SK-N-SH treated with all-trans-retinoic acid at 6 μM for 48 hours (cell line): Measurements from ENCODE around the gene GPX3.

Source experiments
- ARNTL ChIP-seq: fragments of 450-650 bp; formaldehyde crosslinking; IDR thresholded peaks from 2 replicates; pipeline ENCODE4 v1.5.0; 2020; ENCODE audit warnings: low read depth, mild to moderate bottlenecking, moderate library complexity, borderline replicate concordance
- BACH2 ChIP-seq: fragments of 250-450 bp; sonication (Bioruptor Pico); IDR thresholded peaks from 2 replicates; pipeline ENCODE4 v1.9.0; 2021; ENCODE audit warnings: mild to moderate bottlenecking, borderline replicate concordance
- ESRRG ChIP-seq: fragments of 250-450 bp; sonication (Bioruptor Pico); IDR thresholded peaks from 2 replicates; pipeline ENCODE4 v1.6.1; 2021; ENCODE audit warnings: mild to moderate bottlenecking
- GLIS3 ChIP-seq: fragments of 250-450 bp; sonication (Bioruptor Pico); IDR thresholded peaks from 2 replicates; pipeline ENCODE4 v1.5.0; 2020; ENCODE audit warnings: mild to moderate bottlenecking, moderate library complexity
- ISL1 ChIP-seq: fragments of 250-450 bp; sonication (Bioruptor Pico); IDR thresholded peaks from 2 replicates; pipeline ENCODE4 v2.1.2; 2022; ENCODE audit warnings: mild to moderate bottlenecking, moderate library complexity
- OSR1 ChIP-seq: fragments of 250-450 bp; sonication (Bioruptor Pico); IDR thresholded peaks from 2 replicates; pipeline ENCODE4 v1.8.0; 2022; ENCODE audit warnings: moderate library complexity, mild to moderate bottlenecking, inconsistent platforms
- PPARA ChIP-seq: fragments of 250-450 bp; sonication (Bioruptor Pico); IDR thresholded peaks from 2 replicates; pipeline ENCODE4 v1.5.0; 2020; ENCODE audit warnings: mild to moderate bottlenecking, borderline replicate concordance
- TCF4 ChIP-seq: fragments of 250-450 bp; sonication (Bioruptor Pico); IDR thresholded peaks from 2 replicates; pipeline ENCODE4 v1.8.0; 2021; ENCODE audit warnings: mild to moderate bottlenecking, moderate library complexity, borderline replicate concordance
- ZFP3 ChIP-seq: fragments of 250-450 bp; sonication (Bioruptor Pico); IDR thresholded peaks from 2 replicates; pipeline ENCODE4 v1.5.0; 2020; ENCODE audit warnings: mild to moderate bottlenecking, moderate library complexity
- ZFP30 ChIP-seq: fragments of 450-650 bp; formaldehyde crosslinking; IDR thresholded peaks from 2 replicates; pipeline ENCODE4 v1.5.0; 2022; ENCODE audit warnings: mild to moderate bottlenecking, moderate library complexity
- ZNF8 ChIP-seq: fragments of 450-650 bp; formaldehyde crosslinking; IDR thresholded peaks from 2 replicates; pipeline ENCODE4 v1.5.0; 2020; ENCODE audit warnings: mild to moderate bottlenecking, moderate library complexity
- TF ChIP-seq, protein P1 (sequence below): fragments of 250-450 bp; sonication (Bioruptor Pico); IDR thresholded peaks from 2 replicates; pipeline ENCODE4 v1.8.0; 2020; ENCODE audit warnings: mild to moderate bottlenecking, moderate library complexity, borderline replicate concordance
- TF ChIP-seq, protein P2 (sequence below): fragments of 250-450 bp; sonication (Bioruptor Pico); IDR thresholded peaks from 2 replicates; pipeline ENCODE4 v1.5.1; 2020; ENCODE audit warnings: low read depth, mild to moderate bottlenecking, moderate library complexity
- TF ChIP-seq, protein P3 (sequence below): fragments of 250-450 bp; sonication (Bioruptor Pico); IDR thresholded peaks from 2 replicates; pipeline ENCODE4 v1.5.0; 2020; ENCODE audit warnings: mild to moderate bottlenecking, moderate library complexity

DNA sequence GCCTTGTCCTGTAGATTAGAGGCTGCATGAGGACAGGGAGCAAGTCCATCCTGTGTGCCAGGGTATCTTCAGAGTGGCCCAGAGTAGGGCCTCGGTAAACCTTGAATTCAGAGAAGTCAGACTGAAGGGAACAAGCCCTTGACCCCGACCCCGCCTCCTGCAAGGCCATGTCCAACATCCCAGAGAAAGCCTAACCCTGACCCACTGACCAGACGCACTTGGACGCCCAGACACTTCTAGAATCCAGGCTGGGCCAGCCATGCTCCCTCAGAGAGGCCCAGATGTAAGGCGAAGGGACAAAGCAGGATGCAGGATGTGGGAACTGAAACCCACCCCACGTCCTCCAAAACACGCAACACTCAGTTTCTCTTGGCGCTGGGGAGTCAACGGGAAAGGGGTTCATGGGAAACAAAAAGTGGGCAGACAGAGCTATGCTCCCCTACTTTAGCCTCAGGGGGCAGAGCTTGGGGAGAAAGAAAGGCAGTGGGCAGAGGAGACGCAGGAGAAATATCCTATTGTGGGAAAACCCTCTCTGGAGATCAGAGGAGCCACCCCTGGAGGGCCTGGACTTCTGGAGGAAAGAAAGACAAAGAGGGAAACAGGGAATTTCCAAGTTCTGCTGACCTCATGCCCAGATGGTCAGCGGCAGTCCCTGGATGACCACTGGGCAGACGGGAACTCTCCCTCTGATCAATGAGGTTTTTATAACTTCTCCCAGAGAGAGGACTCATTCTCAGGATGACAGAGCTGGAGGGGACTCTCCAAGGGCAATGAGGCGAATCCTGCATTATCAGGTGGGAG lies 47.4 kb downstream of the GPX3 start:
- TF ChIP-seq, protein P1, sequence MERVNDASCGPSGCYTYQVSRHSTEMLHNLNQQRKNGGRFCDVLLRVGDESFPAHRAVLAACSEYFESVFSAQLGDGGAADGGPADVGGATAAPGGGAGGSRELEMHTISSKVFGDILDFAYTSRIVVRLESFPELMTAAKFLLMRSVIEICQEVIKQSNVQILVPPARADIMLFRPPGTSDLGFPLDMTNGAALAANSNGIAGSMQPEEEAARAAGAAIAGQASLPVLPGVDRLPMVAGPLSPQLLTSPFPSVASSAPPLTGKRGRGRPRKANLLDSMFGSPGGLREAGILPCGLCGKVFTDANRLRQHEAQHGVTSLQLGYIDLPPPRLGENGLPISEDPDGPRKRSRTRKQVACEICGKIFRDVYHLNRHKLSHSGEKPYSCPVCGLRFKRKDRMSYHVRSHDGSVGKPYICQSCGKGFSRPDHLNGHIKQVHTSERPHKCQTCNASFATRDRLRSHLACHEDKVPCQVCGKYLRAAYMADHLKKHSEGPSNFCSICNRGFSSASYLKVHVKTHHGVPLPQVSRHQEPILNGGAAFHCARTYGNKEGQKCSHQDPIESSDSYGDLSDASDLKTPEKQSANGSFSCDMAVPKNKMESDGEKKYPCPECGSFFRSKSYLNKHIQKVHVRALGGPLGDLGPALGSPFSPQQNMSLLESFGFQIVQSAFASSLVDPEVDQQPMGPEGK (CRISPR knock-in tag): no peak
- TF ChIP-seq, protein P2, sequence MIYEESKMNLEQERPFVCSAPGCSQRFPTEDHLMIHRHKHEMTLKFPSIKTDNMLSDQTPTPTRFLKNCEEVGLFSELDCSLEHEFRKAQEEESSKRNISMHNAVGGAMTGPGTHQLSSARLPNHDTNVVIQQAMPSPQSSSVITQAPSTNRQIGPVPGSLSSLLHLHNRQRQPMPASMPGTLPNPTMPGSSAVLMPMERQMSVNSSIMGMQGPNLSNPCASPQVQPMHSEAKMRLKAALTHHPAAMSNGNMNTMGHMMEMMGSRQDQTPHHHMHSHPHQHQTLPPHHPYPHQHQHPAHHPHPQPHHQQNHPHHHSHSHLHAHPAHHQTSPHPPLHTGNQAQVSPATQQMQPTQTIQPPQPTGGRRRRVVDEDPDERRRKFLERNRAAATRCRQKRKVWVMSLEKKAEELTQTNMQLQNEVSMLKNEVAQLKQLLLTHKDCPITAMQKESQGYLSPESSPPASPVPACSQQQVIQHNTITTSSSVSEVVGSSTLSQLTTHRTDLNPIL (CRISPR knock-in tag): no peak
- TF ChIP-seq ISL1 (no peak), PPARA (no peak), OSR1 (no peak), BACH2 (CRISPR knock-in tag) (no peak), ESRRG (no peak), TCF4 (CRISPR knock-in tag) (no peak), ARNTL (CRISPR knock-in tag) (no peak), ZFP30 (no peak), ZNF8 (CRISPR knock-in tag) (no peak), ZFP3 (CRISPR knock-in tag) (no peak), GLIS3 (no peak)
- TF ChIP-seq, protein P3, sequence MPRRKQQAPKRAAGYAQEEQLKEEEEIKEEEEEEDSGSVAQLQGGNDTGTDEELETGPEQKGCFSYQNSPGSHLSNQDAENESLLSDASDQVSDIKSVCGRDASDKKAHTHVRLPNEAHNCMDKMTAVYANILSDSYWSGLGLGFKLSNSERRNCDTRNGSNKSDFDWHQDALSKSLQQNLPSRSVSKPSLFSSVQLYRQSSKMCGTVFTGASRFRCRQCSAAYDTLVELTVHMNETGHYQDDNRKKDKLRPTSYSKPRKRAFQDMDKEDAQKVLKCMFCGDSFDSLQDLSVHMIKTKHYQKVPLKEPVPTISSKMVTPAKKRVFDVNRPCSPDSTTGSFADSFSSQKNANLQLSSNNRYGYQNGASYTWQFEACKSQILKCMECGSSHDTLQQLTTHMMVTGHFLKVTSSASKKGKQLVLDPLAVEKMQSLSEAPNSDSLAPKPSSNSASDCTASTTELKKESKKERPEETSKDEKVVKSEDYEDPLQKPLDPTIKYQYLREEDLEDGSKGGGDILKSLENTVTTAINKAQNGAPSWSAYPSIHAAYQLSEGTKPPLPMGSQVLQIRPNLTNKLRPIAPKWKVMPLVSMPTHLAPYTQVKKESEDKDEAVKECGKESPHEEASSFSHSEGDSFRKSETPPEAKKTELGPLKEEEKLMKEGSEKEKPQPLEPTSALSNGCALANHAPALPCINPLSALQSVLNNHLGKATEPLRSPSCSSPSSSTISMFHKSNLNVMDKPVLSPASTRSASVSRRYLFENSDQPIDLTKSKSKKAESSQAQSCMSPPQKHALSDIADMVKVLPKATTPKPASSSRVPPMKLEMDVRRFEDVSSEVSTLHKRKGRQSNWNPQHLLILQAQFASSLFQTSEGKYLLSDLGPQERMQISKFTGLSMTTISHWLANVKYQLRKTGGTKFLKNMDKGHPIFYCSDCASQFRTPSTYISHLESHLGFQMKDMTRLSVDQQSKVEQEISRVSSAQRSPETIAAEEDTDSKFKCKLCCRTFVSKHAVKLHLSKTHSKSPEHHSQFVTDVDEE (CRISPR knock-in tag): no peak
